HEK293 (cell line): ENCODE measurements around the gene CCNY.

Source experiments
- PRDM1 ChIP-seq: fragments of 450-650 bp; formaldehyde crosslinking; IDR thresholded peaks from 2 replicates; pipeline ENCODE4; 2016; ENCODE audit warnings: missing biosample characterization, missing genetic modification characterization
- SALL2 ChIP-seq: fragments of 450-650 bp; formaldehyde crosslinking; IDR thresholded peaks from 2 replicates; pipeline ENCODE4 v1.5.0; 2017; ENCODE audit warnings: missing biosample characterization, mild to moderate bottlenecking, missing genetic modification characterization, borderline replicate concordance
- ZNF175 ChIP-seq: fragments of 450-650 bp; formaldehyde crosslinking; IDR thresholded peaks from 2 replicates; pipeline ENCODE4 v1.5.1; 2016; ENCODE audit warnings: missing biosample characterization, missing genetic modification characterization
- ZNF239 ChIP-seq: fragments of 450-650 bp; formaldehyde crosslinking; IDR thresholded peaks from 2 replicates; pipeline ENCODE4 v1.5.1; 2016; ENCODE audit warnings: missing biosample characterization, missing genetic modification characterization
- ZNF24 ChIP-seq: fragments of 450-650 bp; formaldehyde crosslinking; IDR thresholded peaks from 2 replicates; pipeline ENCODE4 v1.5.1; 2016; ENCODE audit warnings: missing biosample characterization, missing genetic modification characterization
- ZNF292 ChIP-seq: fragments of 450-650 bp; formaldehyde crosslinking; IDR thresholded peaks from 2 replicates; pipeline ENCODE4 v1.5.1; 2016; ENCODE audit warnings: low read depth, missing biosample characterization, missing genetic modification characterization, borderline replicate concordance
- ZNF830 ChIP-seq: fragments of 450-650 bp; IDR thresholded peaks from 2 replicates; pipeline ENCODE4 v1.5.0; 2018; ENCODE audit warnings: missing biosample characterization, missing genetic modification characterization, low read depth, mild to moderate bottlenecking, moderate library complexity
- ZSCAN23 ChIP-seq: fragments of 450-650 bp; formaldehyde crosslinking; IDR thresholded peaks from 2 replicates; pipeline ENCODE4 v1.5.1; 2016; ENCODE audit warnings: missing biosample characterization, missing genetic modification characterization
- TF ChIP-seq, protein P1 (sequence below): fragments of 450-650 bp; formaldehyde crosslinking; IDR thresholded peaks from 2 replicates; pipeline ENCODE4 v1.5.1; 2016; ENCODE audit warnings: missing biosample characterization, missing genetic modification characterization
- TF ChIP-seq, protein P2 (sequence below): fragments of 450-650 bp; formaldehyde crosslinking; IDR thresholded peaks from 2 replicates; pipeline ENCODE4 v1.5.1; 2016; ENCODE audit warnings: missing biosample characterization, missing genetic modification characterization, low read depth
- TF ChIP-seq, protein P3 (sequence below): fragments of 450-650 bp; formaldehyde crosslinking; IDR thresholded peaks from 2 replicates; pipeline ENCODE4 v1.5.1; 2016; ENCODE audit warnings: missing biosample characterization, missing genetic modification characterization
- TF ChIP-seq, protein P4 (sequence below): fragments of 450-650 bp; formaldehyde crosslinking; IDR thresholded peaks from 2 replicates; pipeline ENCODE4 v1.5.1; 2016; ENCODE audit warnings: missing biosample characterization, missing genetic modification characterization, borderline replicate concordance
- TF ChIP-seq, protein P5 (sequence below): fragments of 450-650 bp; formaldehyde crosslinking; IDR thresholded peaks from 2 replicates; pipeline ENCODE4 v1.5.1; 2016; ENCODE audit warnings: missing biosample characterization, missing genetic modification characterization
- TF ChIP-seq, protein P6 (sequence below): sonication (generic); formaldehyde crosslinking; IDR thresholded peaks from 2 replicates; pipeline ENCODE4 v1.8.1; 2022; ENCODE audit warnings: mild to moderate bottlenecking, moderate library complexity, missing genetic modification reagents

DNA sequence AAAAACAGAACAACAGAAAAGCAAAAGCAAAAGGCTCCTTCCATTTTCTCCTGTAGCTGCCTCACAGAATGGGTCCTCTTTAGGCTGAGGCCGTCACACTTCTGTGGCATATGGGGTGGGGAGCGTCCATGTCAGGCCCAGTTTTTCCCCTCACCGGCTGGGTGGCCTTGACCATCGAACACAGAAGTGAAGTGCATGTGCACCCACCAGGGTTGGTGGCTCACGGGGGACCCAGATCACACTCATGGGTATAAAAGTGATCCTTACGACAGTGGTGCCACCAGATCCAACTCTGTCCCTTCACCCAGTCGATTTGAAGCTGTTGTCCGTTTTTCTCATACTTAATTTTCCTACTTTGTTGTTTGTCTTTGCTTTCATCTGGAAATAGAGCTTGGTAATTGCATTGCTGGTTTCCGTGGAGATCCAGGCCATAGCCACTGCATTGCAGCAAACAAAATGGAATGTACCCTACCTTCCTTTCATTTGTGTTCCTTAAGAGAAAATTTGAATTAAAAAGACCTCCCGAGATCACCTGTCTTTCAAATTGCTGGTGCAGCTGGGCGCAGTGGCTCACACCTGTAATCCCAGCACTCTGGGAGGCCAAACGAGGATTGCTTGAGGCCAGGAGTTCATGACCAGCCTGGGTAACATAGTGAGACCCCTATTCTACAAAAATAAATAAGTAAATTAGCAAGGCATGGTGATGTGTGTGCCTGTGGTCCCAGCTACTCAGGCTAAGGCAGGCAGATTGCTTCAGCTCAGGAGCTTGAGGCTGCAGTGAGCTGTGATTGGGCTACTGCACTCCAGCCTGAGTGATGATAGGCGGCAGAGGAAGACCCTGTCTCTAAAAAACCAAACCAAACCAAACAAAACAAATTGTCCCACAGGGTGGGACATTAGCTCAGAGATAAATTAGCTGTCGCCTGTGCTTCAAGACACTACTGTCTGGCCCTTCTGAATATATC is 258.1 kb downstream of the CCNY start:
- TF ChIP-seq ZNF239 (tag by site-specific recombination): no peak
- TF ChIP-seq, protein P1, sequence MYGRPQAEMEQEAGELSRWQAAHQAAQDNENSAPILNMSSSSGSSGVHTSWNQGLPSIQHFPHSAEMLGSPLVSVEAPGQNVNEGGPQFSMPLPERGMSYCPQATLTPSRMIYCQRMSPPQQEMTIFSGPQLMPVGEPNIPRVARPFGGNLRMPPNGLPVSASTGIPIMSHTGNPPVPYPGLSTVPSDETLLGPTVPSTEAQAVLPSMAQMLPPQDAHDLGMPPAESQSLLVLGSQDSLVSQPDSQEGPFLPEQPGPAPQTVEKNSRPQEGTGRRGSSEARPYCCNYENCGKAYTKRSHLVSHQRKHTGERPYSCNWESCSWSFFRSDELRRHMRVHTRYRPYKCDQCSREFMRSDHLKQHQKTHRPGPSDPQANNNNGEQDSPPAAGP: no peak
- TF ChIP-seq PRDM1 (tag by site-specific recombination): no peak
- TF ChIP-seq, protein P2, sequence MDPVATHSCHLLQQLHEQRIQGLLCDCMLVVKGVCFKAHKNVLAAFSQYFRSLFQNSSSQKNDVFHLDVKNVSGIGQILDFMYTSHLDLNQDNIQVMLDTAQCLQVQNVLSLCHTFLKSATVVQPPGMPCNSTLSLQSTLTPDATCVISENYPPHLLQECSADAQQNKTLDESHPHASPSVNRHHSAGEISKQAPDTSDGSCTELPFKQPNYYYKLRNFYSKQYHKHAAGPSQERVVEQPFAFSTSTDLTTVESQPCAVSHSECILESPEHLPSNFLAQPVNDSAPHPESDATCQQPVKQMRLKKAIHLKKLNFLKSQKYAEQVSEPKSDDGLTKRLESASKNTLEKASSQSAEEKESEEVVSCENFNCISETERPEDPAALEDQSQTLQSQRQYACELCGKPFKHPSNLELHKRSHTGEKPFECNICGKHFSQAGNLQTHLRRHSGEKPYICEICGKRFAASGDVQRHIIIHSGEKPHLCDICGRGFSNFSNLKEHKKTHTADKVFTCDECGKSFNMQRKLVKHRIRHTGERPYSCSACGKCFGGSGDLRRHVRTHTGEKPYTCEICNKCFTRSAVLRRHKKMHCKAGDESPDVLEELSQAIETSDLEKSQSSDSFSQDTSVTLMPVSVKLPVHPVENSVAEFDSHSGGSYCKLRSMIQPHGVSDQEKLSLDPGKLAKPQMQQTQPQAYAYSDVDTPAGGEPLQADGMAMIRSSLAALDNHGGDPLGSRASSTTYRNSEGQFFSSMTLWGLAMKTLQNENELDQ (tag by site-specific recombination): no peak
- TF ChIP-seq, protein P3, sequence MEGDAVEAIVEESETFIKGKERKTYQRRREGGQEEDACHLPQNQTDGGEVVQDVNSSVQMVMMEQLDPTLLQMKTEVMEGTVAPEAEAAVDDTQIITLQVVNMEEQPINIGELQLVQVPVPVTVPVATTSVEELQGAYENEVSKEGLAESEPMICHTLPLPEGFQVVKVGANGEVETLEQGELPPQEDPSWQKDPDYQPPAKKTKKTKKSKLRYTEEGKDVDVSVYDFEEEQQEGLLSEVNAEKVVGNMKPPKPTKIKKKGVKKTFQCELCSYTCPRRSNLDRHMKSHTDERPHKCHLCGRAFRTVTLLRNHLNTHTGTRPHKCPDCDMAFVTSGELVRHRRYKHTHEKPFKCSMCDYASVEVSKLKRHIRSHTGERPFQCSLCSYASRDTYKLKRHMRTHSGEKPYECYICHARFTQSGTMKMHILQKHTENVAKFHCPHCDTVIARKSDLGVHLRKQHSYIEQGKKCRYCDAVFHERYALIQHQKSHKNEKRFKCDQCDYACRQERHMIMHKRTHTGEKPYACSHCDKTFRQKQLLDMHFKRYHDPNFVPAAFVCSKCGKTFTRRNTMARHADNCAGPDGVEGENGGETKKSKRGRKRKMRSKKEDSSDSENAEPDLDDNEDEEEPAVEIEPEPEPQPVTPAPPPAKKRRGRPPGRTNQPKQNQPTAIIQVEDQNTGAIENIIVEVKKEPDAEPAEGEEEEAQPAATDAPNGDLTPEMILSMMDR (tag by site-specific recombination): no peak
- TF ChIP-seq, protein P4, sequence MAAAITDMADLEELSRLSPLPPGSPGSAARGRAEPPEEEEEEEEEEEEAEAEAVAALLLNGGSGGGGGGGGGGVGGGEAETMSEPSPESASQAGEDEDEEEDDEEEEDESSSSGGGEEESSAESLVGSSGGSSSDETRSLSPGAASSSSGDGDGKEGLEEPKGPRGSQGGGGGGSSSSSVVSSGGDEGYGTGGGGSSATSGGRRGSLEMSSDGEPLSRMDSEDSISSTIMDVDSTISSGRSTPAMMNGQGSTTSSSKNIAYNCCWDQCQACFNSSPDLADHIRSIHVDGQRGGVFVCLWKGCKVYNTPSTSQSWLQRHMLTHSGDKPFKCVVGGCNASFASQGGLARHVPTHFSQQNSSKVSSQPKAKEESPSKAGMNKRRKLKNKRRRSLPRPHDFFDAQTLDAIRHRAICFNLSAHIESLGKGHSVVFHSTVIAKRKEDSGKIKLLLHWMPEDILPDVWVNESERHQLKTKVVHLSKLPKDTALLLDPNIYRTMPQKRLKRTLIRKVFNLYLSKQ: no peak
- TF ChIP-seq ZNF292 (tag by site-specific recombination): no peak
- TF ChIP-seq ZNF24 (tag by site-specific recombination): no peak
- TF ChIP-seq ZNF830 (tag by site-specific recombination): no peak
- no peak for TF ChIP-seq ZSCAN23
- TF ChIP-seq, protein P5, sequence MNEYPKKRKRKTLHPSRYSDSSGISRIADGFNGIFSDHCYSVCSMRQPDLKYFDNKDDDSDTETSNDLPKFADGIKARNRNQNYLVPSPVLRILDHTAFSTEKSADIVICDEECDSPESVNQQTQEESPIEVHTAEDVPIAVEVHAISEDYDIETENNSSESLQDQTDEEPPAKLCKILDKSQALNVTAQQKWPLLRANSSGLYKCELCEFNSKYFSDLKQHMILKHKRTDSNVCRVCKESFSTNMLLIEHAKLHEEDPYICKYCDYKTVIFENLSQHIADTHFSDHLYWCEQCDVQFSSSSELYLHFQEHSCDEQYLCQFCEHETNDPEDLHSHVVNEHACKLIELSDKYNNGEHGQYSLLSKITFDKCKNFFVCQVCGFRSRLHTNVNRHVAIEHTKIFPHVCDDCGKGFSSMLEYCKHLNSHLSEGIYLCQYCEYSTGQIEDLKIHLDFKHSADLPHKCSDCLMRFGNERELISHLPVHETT (tag by site-specific recombination): no peak
- TF ChIP-seq SALL2: no peak
- TF ChIP-seq, protein P6, sequence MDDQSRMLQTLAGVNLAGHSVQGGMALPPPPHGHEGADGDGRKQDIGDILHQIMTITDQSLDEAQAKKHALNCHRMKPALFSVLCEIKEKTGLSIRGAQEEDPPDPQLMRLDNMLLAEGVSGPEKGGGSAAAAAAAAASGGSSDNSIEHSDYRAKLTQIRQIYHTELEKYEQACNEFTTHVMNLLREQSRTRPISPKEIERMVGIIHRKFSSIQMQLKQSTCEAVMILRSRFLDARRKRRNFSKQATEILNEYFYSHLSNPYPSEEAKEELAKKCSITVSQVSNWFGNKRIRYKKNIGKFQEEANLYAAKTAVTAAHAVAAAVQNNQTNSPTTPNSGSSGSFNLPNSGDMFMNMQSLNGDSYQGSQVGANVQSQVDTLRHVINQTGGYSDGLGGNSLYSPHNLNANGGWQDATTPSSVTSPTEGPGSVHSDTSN (CRISPR knock-in tag): no peak
- TF ChIP-seq ZNF175: no peak
